Skeletal muscle satellite cell (primary cell): ENCODE results near the gene AFF1.
"Not testable (repeated sequence)": the region's sequence is repeated elsewhere in the genome, so short reads cannot be mapped to it uniquely, and the experiment has no call there.

Source experiments
- H3K27me3 ChIP-seq: 2 replicates; pipeline ENCODE4 v1.7.0; 2013; ENCODE audit warnings: low read length; ENCODE audit not compliant: control insufficient read depth, insufficient read depth
- H3K36me3 ChIP-seq: 2 replicates; pipeline ENCODE4 v1.7.0; 2013; ENCODE audit warnings: mild to moderate bottlenecking, control low read depth, low read length; ENCODE audit not compliant: insufficient read depth
- H3K4me1 ChIP-seq: 2 replicates; pipeline ENCODE4 v1.7.0; 2013; ENCODE audit warnings: low read length; ENCODE audit not compliant: control insufficient read depth, insufficient read depth
- H3K4me2 ChIP-seq: 2 replicates; pipeline ENCODE4 v1.7.0; 2013; ENCODE audit warnings: mild to moderate bottlenecking, low read length
- H3K4me3 ChIP-seq: 2 replicates; pipeline ENCODE4 v1.7.0; 2013; ENCODE audit warnings: low read length
- H3K9ac ChIP-seq: 2 replicates; pipeline ENCODE4 v1.7.0; 2013; ENCODE audit warnings: mild to moderate bottlenecking, low read depth, low read length, moderate library complexity
- H3K9me3 ChIP-seq: replicated peaks from 2 replicates; pipeline ENCODE4 v1.7.0; 2013; ENCODE audit warnings: mild to moderate bottlenecking, control low read depth, low read length

Gene AFF1

GRCh38 chr4:87060957-87061356, 126.1 kb downstream of the AFF1 start:
- Histone ChIP-seq H3K4me3 (no peak overlapping the region), H3K27me3 (no peaks in the 10 kb centered on the region), H3K9me3 (no peaks in the 10 kb centered on the region), H3K36me3 (no peaks in the 10 kb centered on the region), H3K9ac (no peak overlapping the region), H3K4me1 (peaks cover 33% of the 10 kb centered on the region), H3K4me2 (peak overlapping the region; percentile 50)

- no peak overlapping the region for H3K4me2 ChIP-seq
- H3K9me3 ChIP-seq = no peaks in the 10 kb centered on the region
- no peaks in the 10 kb centered on the region for H3K36me3 ChIP-seq
- no peaks in the 10 kb centered on the region for H3K27me3 ChIP-seq
- H3K4me1 ChIP-seq = peaks cover 16% of the 10 kb centered on the region
- H3K9ac ChIP-seq = no peak overlapping the region
- H3K4me3 ChIP-seq = no peak overlapping the region
Measured at GRCh38 chr4:87065021-87065420, 130.2 kb downstream of the AFF1 start.

GRCh38 chr4:87066403-87067123, 131.8 kb downstream of the AFF1 start:
- H3K4me2 ChIP-seq = no peak overlapping the region
- no peaks in the 10 kb centered on the region for H3K36me3 ChIP-seq
- H3K4me3 ChIP-seq = no peak overlapping the region
- H3K9me3 ChIP-seq = no peaks in the 10 kb centered on the region
- H3K27me3 ChIP-seq = no peaks in the 10 kb centered on the region
- no peak overlapping the region for H3K9ac ChIP-seq
- H3K4me1 ChIP-seq = peaks cover 3% of the 10 kb centered on the region

GRCh38 chr4:87067124-87067885, 132.5 kb downstream of the AFF1 start:
- Histone ChIP-seq H3K4me1 (no peaks in the 10 kb centered on the region), H3K4me2 (no peak overlapping the region), H3K4me3 (no peak overlapping the region), H3K36me3 (no peaks in the 10 kb centered on the region), H3K9me3 (no peaks in the 10 kb centered on the region), H3K9ac (no peak overlapping the region), H3K27me3 (no peaks in the 10 kb centered on the region)

GRCh38 chr4:87068583-87069021, 133.8 kb downstream of the AFF1 start:
- Histone ChIP-seq H3K36me3 (no peaks in the 10 kb centered on the region), H3K4me2 (no peak overlapping the region), H3K9ac (no peak overlapping the region), H3K4me3 (no peak overlapping the region), H3K9me3 (no peaks in the 10 kb centered on the region), H3K27me3 (no peaks in the 10 kb centered on the region), H3K4me1 (peaks cover 9% of the 10 kb centered on the region)

- peaks cover 15% of the 10 kb centered on the region for H3K4me1 ChIP-seq
- no peak overlapping the region for H3K4me2 ChIP-seq
- no peaks in the 10 kb centered on the region for H3K9me3 ChIP-seq
- no peaks in the 10 kb centered on the region for H3K27me3 ChIP-seq
- no peaks in the 10 kb centered on the region for H3K36me3 ChIP-seq
- H3K9ac ChIP-seq = no peak overlapping the region
- no peak overlapping the region for H3K4me3 ChIP-seq
Measured at GRCh38 chr4:87069037-87069742, 134.4 kb downstream of the AFF1 start.

- no peak overlapping the region for H3K4me2 ChIP-seq
- no peak overlapping the region for H3K4me3 ChIP-seq
- no peaks in the 10 kb centered on the region for H3K9me3 ChIP-seq
- no peak overlapping the region for H3K9ac ChIP-seq
- H3K36me3 ChIP-seq = no peaks in the 10 kb centered on the region
- no peaks in the 10 kb centered on the region for H3K27me3 ChIP-seq
- peaks cover 15% of the 10 kb centered on the region for H3K4me1 ChIP-seq
Measured at GRCh38 chr4:87071401-87071800, 136.6 kb downstream of the AFF1 start.

GRCh38 chr4:87072545-87072944, 137.7 kb downstream of the AFF1 start:
- not testable (repeated sequence) for H3K36me3 ChIP-seq, H3K4me2 ChIP-seq, H3K9ac ChIP-seq, H3K27me3 ChIP-seq, H3K9me3 ChIP-seq, H3K4me3 ChIP-seq
- peaks cover 15% of the 10 kb centered on the region for H3K4me1 ChIP-seq

- H3K36me3 ChIP-seq = no peaks in the 10 kb centered on the region
- H3K4me2 ChIP-seq = peak overlapping the region; percentile 47
- H3K9me3 ChIP-seq = no peaks in the 10 kb centered on the region
- peaks cover 21% of the 10 kb centered on the region for H3K4me1 ChIP-seq
- H3K27me3 ChIP-seq = no peaks in the 10 kb centered on the region
- no peak overlapping the region for H3K9ac ChIP-seq
- H3K4me3 ChIP-seq = peak overlapping the region; percentile 48
Measured at GRCh38 chr4:87073199-87074120, 138.6 kb downstream of the AFF1 start.

- Histone ChIP-seq H3K36me3 (no peaks in the 10 kb centered on the region), H3K4me1 (peaks cover 28% of the 10 kb centered on the region), H3K27me3 (no peaks in the 10 kb centered on the region), H3K4me2 (peak overlapping the region; percentile 47), H3K4me3 (no peak overlapping the region), H3K9me3 (no peaks in the 10 kb centered on the region), H3K9ac (no peak overlapping the region)
Measured at GRCh38 chr4:87074121-87074488, 139.3 kb downstream of the AFF1 start.

GRCh38 chr4:87075876-87076275, 141.1 kb downstream of the AFF1 start:
- Histone ChIP-seq H3K4me3 (no peak overlapping the region), H3K36me3 (no peaks in the 10 kb centered on the region), H3K4me2 (no peak overlapping the region), H3K27me3 (no peaks in the 10 kb centered on the region), H3K4me1 (peaks cover 38% of the 10 kb centered on the region), H3K9me3 (no peaks in the 10 kb centered on the region), H3K9ac (no peak overlapping the region)
